ENCODE data around the gene KRTAP10-1.

KRTAP10-1 gene

DNA sequence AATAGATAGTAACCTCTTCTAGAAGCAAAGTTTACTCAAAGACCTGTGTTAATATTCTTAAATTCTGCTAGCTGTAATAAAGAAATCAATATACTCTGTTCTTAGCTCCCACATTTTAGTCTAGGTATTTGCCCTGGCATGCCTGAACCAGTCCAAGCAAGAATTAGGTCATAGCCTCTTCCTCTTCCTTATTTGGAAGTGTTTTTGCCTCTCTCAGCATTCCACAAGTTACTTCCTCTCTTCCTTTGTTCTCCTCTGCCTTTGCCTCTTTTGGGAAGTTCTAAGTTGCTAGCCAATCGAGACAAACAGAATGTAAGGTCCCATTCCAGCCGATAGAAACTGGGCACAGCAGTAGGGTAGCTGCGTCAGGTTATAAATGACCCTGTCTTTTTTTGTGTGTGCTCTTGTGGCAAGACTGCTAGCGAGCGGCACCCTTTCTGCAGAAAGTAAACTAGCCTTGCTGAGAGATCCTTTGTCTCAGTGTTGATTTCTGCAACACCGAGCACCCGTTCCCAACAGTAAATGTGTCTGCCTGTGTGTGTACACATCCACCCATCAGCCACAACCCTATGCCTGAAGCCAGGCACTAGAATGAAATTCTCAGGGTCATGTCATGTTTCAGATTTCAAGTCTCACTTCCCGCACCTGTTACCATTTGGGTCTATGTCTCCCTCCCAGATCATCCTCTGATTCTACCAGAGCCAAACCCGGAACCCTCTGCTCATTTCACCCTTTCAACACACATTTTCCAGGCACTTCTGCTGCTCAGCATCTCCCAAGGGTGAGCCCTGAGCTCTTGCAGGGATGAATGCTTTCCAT lies 47.2 kb downstream of the KRTAP10-1 start:
- in situ Hi-C loops (cut with MboI; ENCODE audit: low sequenced_read_pairs), result no loop called here

DNA sequence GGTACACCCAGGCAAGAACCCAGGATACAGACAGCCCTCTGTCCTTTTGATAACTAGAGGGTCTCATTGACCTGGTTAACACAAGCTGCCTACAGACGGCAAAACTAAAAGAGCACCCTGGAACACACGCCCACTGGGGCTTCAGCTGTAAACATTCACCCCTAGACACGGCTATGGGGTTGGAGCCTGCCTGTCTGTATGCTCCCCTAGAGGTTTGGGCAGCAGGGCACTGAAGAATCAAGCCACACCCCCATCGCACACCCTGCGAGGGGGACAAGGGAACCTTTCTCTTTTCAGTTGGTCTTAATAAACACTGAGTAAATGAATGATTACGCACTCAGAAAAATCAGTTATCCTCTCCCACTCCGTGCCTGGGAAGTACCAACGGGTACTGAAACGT lies 49.2 kb downstream of the KRTAP10-1 start:
- in situ Hi-C loops (cut with MboI; ENCODE audit: low sequenced_read_pairs), result no loop called here

DNA sequence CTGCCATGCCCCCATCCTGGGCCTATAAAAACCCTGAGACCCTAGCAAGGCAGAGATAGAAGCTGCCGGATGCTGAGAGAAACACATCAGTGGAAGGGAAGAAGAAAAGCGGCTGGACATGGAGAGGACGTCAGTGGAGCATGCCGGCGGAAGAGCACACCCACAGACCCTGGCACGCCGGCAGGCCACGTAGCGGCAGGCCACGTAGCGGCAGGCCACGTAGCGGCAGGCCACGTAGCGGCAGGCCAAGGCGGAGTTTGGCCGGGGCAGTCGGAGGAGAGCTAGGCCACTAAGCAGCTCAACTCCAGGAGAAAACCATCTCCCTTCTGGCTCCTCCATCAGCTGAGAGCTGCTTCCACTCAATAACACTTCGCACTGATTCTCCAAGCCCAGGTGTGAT lies 49.6 kb downstream of the KRTAP10-1 start:
- in situ Hi-C loops (cut with MboI; ENCODE audit: low sequenced_read_pairs), result no loop called here

DNA sequence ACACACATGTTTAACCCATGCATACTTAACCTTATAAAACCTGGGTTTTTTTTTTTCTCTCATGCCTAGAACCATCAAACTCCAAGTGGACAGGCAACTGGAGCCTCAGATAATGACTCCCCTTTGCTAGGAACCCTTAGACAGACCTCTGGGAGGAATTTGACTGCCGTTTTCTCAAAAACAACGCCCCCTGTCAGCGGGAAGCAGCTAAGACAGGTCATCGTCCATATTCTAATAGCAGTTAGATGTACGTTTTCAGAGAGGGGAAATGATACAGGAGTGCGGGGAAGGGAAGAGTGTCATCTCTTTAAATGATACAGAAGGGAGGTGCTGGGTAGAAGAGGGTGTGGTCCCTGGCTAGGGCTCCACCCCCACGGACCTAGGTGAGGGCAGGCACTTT lies 50.0 kb downstream of the KRTAP10-1 start:
- in situ Hi-C loops (cut with MboI; ENCODE audit: low sequenced_read_pairs), result no loop called here
